Cardiac septum (tissue), 1 donor: ENCODE measurements around the gene COMT. TPM values are rescaled to one million over a fixed set of nuclear protein-coding genes. Genes with fewer than 3 reads are reported as not detected.

Experiments
- DNase-seq: peaks from one replicate; pipeline ENCODE4 v3.0.0-alpha.2; 2020; ENCODE audit warnings: low spot score
- intact Hi-C: fragments of 100-400 bp; cut with DNase I; formaldehyde crosslinking; loops from one replicate; pipeline ENCODE4 v1.14.0; 2022
- total RNA-seq: library from RNA; stranded (reverse); fragmentation: NEBNext Ultra II Directional; extraction: Animal tissue kit (Norgen Biotek cat#: 25700); gene quantifications from one replicate; pipeline ENCODE4 v1.2.1, GENCODE V29; 2021
- donor health status: DM: no; HTN: no; CAD: no.

The COMT gene
- total RNA-seq, 1 donor from 2014 or later = 97.1 TPM

DNA sequence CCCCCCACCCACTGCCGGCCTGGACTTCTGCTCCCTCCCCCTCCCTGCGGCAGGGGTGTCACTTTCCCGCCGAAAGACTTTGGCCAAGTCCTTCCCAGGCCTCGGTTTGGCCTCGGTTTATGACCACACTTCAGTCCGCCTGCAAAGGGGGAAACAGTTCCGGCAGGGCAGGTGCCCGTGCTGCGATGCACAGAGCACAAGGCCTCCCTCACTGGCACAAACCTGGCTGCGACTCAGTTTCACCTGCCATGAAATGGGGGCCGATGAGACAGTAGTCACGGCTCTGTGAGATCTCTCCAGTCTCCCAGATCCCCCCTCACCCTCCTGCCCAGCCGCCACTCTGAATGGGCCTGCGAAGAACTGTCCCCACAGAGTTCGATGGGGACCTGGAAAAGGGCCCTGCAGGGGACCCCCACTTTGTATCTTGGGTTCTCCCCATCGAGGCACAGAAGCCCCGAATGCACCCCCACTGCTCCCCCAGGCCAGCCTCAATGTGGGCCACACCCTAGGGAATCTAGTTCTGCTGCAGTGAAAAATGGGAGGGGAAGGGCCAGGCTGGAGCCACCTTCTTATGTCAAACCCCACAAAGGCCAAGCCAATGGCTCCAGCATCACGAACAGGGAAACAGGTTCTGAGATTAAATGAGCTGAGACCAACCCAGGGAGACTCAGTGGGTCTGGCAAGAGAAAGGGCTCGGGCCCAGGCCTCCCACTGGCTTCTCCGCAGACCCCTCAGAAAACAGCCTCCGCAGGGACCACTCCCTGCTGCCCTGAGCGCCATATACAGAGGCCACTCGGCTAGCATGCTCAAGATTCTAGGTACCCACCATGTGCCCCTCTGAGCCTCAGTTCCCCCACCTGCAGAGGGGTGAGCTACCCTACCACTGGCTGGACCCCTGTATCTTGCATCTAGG lies 46.1 kb downstream of the COMT start:
- intact Hi-C loops = no loop called here
- no peak for DNase-seq

- DNase-seq = no peak
- intact Hi-C loops = no loop called here
Observed at GRCh38 chr22:19988331-19988808, 46.8 kb downstream of the COMT start.

DNA sequence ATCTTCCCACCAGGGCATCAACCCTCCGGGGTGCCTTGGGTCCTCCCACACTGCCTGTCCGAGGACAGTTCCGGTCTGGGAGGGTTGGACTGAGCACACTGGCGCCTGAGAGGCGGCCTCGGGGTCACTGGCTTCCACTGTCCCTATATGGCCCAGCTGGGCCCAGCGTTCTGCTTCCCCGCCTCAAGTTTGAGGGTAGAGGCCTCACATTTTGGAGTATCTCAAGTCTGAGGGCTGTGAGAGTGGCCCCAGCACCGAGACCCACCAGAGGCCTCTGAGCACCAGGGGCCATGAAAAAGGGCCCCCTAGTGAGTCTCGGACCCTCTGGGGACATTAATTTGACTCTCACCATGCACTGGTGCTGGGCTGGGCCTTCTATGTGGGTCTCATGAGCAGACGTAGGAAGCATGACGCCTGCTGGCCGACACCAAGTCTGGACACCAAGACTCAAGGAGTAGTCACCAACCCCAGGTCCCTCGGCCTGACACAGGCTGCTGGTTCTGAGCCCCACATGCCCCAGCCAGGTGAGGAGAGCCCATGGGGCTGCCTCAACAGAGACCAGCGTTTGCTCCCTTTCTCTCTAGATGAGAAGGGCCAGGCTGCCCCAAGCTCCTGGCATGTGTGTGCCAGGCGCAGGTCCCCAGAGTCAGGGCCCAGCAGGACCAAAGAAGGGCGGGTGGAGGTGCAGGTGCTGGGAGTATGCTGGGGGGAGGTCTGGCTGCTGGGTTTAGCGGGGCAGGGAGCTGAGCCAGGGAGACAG lies 47.6 kb downstream of the COMT start:
- intact Hi-C loops = no loop called here

GRCh38 chr22:19989725-19990067 lies 48.1 kb downstream of the COMT start:
- intact Hi-C loops = no loop called here
- no peak for DNase-seq

More for the DNA sequence above, 47.6 kb downstream of the COMT start:
- no peak for DNase-seq

- intact Hi-C loops = no loop called here
- no peak for DNase-seq
Observed at GRCh38 chr22:19990188-19990587, 48.6 kb downstream of the COMT start.

GRCh38 chr22:19990609-19991394 lies 49.2 kb downstream of the COMT start:
- DNase-seq = no peak
- intact Hi-C loops = no loop called here

GRCh38 chr22:19991395-19991644 lies 49.7 kb downstream of the COMT start:
- no peak for DNase-seq
- intact Hi-C loops = no loop called here

DNA sequence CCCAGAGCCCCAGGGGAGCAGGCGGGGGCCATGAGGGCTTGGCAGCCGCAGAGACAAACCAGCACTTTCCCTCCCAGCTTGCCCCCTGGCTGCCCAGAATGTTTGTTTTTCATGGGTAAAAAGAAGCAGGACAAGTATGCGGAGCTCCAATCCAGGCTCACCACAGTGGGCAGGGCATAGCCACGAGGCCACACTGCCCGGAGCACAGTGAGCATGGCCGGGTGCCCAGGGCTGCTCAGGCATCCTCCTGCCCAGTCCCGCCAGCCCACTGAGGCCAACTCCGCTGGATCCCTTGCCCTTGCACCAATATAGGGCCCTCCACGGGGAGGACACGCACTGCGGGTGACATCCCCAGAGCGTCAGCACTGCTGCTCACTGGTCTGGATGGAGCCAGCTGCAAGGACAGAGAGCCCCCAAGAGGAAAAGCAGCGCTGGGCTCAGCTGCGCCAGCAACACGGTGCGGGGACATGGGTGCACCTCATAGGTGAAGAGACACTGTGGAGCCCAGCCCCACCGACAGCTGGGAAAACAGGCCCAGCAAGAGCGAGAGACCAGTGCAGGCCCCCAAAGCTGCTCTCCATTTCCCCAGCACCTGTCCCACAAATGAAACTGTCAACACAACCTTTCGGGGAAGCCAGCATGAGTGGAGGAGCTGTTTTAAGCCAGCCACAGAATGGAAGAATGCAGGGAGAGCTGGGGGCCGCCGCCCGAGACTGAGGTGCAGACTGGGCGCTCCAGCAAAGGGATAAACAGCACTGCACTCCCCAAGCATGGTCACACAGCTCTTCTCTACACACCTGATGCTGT lies 50.3 kb downstream of the COMT start:
- intact Hi-C loops = no loop called here
- DNase-seq = no peak

- no peak for DNase-seq
- intact Hi-C loops = no loop called here
Observed at GRCh38 chr22:19992481-19992911, 50.9 kb downstream of the COMT start.

- intact Hi-C loops = no loop called here
- DNase-seq = no peak
Observed at GRCh38 chr22:19992921-19993355, 51.4 kb downstream of the COMT start.

DNA sequence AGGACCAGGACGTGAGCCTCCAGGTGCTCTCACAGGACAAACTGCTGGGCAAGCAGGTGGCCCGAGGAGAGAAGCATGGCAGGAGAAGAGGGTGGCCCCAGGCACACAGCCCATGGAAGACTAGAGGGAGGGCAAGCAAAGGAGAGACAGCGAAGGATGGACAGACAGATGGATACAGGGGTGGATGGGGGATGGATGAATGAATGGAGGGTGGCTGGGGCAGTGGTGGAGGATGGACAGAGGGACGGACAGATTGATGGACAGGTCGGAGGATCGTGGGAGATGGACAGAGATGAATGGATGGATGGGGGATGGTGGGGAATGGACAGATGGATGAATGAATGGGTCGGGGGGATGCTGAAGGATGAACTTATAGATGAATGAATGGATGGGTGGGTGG lies 52.4 kb downstream of the COMT start:
- no peak for DNase-seq
- intact Hi-C loops = no loop called here

DNA sequence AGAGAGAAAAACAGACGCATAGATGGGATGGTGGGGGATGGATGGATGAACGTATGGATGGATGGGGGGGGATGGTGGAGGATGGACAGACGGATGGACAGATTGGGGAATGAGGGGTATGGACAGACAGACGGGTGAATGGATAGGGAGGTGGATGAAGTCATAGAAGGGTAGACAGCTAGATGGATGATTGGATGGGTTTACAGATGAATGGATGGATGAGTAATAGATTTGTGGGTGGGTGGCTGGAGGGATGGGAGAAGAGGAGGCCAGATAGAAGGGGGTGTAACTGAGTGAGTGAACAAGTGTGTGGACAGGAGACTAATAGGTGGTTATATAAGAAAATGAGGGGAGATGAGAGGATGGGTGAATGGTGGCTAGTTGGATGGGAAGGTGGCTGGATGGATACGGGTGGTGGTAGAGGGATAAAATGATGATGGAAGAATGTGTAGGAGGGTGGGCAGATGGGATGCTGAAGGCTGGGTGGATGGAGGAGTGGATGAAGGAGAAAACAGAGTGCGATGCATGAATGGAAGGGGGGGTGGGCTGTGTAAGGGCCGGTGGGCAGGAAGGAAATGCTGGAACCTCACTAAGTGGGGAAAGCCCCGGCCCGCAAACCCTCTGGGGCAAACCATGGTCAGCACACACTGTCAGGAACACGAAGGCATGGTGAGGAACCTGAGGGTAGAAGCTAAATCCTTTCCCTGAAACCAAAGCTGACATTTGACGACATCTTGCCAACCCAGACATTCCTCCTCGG lies 53.5 kb downstream of the COMT start:
- intact Hi-C loops = no loop called here
- DNase-seq = no peak

GRCh38 chr22:19995611-19996339 lies 54.2 kb downstream of the COMT start:
- no peak for DNase-seq
- intact Hi-C loops = no loop called here

DNA sequence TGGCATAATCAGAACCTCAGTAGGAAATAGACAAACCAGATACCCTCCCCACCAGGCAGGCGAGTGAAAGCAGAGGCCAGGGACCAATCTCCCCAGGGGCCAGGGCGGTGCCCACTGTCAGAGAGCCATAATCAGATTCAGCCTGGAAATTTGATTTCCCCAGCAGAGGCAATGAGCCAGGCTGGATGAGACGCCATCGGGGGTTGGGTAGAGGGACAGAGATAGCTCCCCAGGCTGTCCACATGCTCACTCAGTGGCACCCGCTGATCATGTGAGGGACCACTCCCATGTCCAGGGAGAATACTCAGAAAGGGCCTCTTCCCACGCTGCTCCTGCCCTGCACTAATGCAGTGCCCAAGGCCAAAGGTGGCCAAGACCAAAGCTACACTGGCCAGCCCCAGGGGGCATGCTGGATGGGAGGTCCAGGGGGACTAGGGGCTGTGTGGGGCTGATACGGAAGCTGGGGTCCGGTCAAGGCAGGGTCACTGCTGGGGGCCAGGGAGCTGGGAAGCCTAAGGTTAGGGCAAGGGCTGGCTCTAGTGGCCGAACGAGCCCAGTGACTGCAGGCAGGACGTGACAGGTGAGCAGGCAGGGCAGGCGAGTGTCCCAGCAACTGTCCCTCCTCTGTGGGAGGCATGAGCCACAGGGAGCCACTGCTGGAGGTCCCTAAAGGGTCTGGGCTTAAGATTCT lies 55.3 kb downstream of the COMT start:
- intact Hi-C loops = no loop called here
- DNase-seq = no peak

DNA sequence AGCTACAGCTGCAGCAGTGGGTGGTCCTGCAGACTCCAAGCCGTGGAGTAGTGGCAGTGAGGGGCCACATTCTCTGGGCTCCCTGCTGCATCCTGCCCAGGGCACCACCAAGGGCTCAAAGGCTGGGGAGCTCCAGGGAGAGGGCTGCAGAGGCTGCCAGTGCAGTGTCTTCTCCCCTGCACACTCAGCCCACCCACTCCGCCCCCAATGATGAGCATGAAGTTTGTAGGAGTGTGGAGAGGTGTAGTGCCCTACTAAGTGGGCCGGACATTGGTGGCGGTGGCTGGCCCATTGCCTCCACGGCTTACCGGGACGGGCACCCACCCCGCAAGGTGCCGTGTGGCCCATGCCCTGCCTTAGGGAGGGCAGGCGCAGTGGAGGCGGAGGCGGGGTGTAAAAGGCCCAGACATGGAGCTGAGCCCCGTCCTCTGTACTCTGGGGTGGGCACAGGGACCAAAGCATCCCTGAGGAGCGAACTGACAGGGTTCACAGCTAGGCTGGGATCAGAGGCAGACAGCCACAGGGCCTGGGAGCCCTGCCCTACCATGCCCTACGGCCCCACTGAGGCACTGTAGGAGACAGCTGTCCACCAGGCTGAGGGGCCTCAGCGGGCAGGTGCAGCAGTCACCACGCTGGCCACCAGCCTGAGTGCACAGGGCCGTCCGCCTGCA lies 56.1 kb downstream of the COMT start:
- intact Hi-C loops = no loop called here
- no peak for DNase-seq

GRCh38 chr22:19998232-19998951 lies 56.8 kb downstream of the COMT start:
- no peak for DNase-seq
- intact Hi-C loops = no loop called here
